ENCODE measurements around the gene SENP2. TPM values are rescaled to one million over a fixed set of nuclear protein-coding genes. Genes with fewer than 3 reads are reported as not detected.

SENP2 gene
- total and polyA plus RNA-seq, 10 donors = 4.8 to 40.0 (median 23.9) TPM

- Histone ChIP-seq H3K9me3 (no peaks in the 10 kb centered on the region), H3K27ac (no peak overlapping the region), H3K4me3 (no peak overlapping the region), H3K36me3 (peaks cover 4 to 100% (median 93%) of the 10 kb centered on the region in 6 donors), H3K4me1 (peaks cover 0 to 1% (median 0%) of the 10 kb centered on the region in 6 donors), H3K27me3 (replicated peaks in 1 of 7) (no peaks in the 10 kb centered on the region)
- intact Hi-C loops (cut with DNase I; ENCODE audit: low total_unique reads) = no loop called here
- no peak for DNase-seq
- TF ChIP-seq POLR2AphosphoS5 (IDR thresholded peaks at IDR 0.05) (no peak), POLR2A (IDR thresholded peaks at IDR 0.05) (no peak), CTCF (IDR thresholded peaks at IDR 0.05 in 8 of 11, conservative IDR thresholded peaks at IDR 0.05 in 3 of 11) (no peak)
- WGBS, 5 donors = 90 to 96% (median 94%) methylated on average over 7 of the region's 7 CpGs
Measured at GRCh38 chr3:185623939-185624665, 38.0 kb downstream of the SENP2 start.

- WGBS, 5 donors = 52 to 76% (median 65%) methylated on average over 1 of the region's 1 CpG
- H3K9me3 ChIP-seq = no peaks in the 10 kb centered on the region
- no peak for DNase-seq
- H3K27me3 ChIP-seq (replicated peaks in 1 of 7) = no peaks in the 10 kb centered on the region
- peaks cover 4 to 100% (median 85%) of the 10 kb centered on the region in 6 donors for H3K36me3 ChIP-seq
- no peak overlapping the region for H3K27ac ChIP-seq
- intact Hi-C loops (cut with DNase I; ENCODE audit: low total_unique reads) = no loop called here
- peaks cover 0 to 18% (median 9%) of the 10 kb centered on the region in 6 donors for H3K4me1 ChIP-seq
- TF ChIP-seq CTCF (IDR thresholded peaks at IDR 0.05 in 8 of 11, conservative IDR thresholded peaks at IDR 0.05 in 3 of 11) = no peak
- no peak for TF ChIP-seq POLR2AphosphoS5 (IDR thresholded peaks at IDR 0.05)
- no peak for TF ChIP-seq POLR2A (IDR thresholded peaks at IDR 0.05)
- no peak overlapping the region for H3K4me3 ChIP-seq
Measured at GRCh38 chr3:185625784-185626183, 39.7 kb downstream of the SENP2 start.

GRCh38 chr3:185629554-185630181 lies 43.6 kb downstream of the SENP2 start:
- Histone ChIP-seq H3K27me3 (replicated peaks in 1 of 7) (no peaks in the 10 kb centered on the region), H3K4me3 (no peak overlapping the region), H3K36me3 (peaks cover 4 to 80% (median 54%) of the 10 kb centered on the region in 6 donors), H3K4me1 (peaks cover 0 to 19% (median 9%) of the 10 kb centered on the region in 6 donors), H3K27ac (peak overlapping the region in 5 of 8 donors; percentile 36 to 59 (median 46)), H3K9me3 (no peaks in the 10 kb centered on the region)
- intact Hi-C loops (cut with DNase I; ENCODE audit: low total_unique reads) = no loop called here
- 79 to 94% (median 81%) methylated on average over 4 of the region's 4 CpGs for WGBS, 5 donors
- TF ChIP-seq POLR2A (IDR thresholded peaks at IDR 0.05) = no peak
- no peak for TF ChIP-seq CTCF (IDR thresholded peaks at IDR 0.05 in 8 of 11, conservative IDR thresholded peaks at IDR 0.05 in 3 of 11)
- TF ChIP-seq POLR2AphosphoS5 (IDR thresholded peaks at IDR 0.05) = no peak
- DNase-seq = no peak

- Histone ChIP-seq H3K27me3 (replicated peaks in 1 of 7) (no peaks in the 10 kb centered on the region), H3K4me1 (peaks cover 0 to 19% (median 9%) of the 10 kb centered on the region in 6 donors), H3K36me3 (peaks cover 4 to 75% (median 50%) of the 10 kb centered on the region in 6 donors), H3K9me3 (no peaks in the 10 kb centered on the region), H3K4me3 (no peak overlapping the region), H3K27ac (peak overlapping the region in 6 of 8 donors; percentile 29 to 59 (median 44))
- intact Hi-C loops (cut with DNase I; ENCODE audit: low total_unique reads) = no loop called here
- no peak for DNase-seq
- 41 to 68% (median 51%) methylated on average over 6 of the region's 6 CpGs for WGBS, 5 donors
- TF ChIP-seq POLR2AphosphoS5 (IDR thresholded peaks at IDR 0.05) (no peak), CTCF (IDR thresholded peaks at IDR 0.05 in 8 of 11, conservative IDR thresholded peaks at IDR 0.05 in 3 of 11) (no peak)
Measured at GRCh38 chr3:185630182-185630622, 44.1 kb downstream of the SENP2 start.
